ENCODE measurements around the gene KMT2B. TPM values are rescaled to one million over a fixed set of nuclear protein-coding genes. Genes with fewer than 3 reads are reported as not detected.

KMT2B gene
- polyA plus RNA-seq, 2 of the 4 experiments (the other 2 are of a cell fraction) = 17.8 to 39.4 TPM

DNA sequence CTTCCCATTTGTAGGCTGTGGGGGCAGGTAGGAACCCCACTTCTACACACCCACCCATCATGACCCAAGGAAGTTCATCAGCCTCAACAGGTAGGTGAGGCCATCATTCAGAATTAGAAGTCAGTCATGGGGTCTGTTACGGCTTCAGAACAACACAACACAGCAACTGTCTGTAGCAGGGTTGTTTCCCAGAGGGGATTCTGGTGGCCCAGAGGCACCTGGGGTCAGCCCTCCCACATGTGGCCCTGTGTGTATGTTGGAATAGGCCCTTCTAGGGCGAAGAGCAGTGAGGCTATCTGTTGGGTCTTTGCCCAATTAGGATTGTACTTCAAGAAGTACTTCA is 21.1 kb downstream of the KMT2B start:
- no peak for TF ChIP-seq MAFK (IDR thresholded peaks at IDR 0.05; ENCODE audit: partially characterized antibody)
- TF ChIP-seq, protein P1, sequence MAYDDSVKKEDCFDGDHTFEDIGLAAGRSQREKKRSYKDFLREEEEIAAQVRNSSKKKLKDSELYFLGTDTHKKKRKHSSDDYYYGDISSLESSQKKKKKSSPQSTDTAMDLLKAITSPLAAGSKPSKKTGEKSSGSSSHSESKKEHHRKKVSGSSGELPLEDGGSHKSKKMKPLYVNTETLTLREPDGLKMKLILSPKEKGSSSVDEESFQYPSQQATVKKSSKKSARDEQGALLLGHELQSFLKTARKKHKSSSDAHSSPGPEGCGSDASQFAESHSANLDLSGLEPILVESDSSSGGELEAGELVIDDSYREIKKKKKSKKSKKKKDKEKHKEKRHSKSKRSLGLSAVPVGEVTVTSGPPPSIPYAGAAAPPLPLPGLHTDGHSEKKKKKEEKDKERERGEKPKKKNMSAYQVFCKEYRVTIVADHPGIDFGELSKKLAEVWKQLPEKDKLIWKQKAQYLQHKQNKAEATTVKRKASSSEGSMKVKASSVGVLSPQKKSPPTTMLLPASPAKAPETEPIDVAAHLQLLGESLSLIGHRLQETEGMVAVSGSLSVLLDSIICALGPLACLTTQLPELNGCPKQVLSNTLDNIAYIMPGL (CRISPR knock-in tag; IDR thresholded peaks at IDR 0.05; ENCODE audit: borderline replicate concordance) = no peak
- TF ChIP-seq KDM1A (IDR thresholded peaks at IDR 0.05; ENCODE audit: low read depth) = no peak
- no peak for TF ChIP-seq HOXB5 (CRISPR knock-in tag; IDR thresholded peaks at IDR 0.05)
- TF ChIP-seq, protein P2, sequence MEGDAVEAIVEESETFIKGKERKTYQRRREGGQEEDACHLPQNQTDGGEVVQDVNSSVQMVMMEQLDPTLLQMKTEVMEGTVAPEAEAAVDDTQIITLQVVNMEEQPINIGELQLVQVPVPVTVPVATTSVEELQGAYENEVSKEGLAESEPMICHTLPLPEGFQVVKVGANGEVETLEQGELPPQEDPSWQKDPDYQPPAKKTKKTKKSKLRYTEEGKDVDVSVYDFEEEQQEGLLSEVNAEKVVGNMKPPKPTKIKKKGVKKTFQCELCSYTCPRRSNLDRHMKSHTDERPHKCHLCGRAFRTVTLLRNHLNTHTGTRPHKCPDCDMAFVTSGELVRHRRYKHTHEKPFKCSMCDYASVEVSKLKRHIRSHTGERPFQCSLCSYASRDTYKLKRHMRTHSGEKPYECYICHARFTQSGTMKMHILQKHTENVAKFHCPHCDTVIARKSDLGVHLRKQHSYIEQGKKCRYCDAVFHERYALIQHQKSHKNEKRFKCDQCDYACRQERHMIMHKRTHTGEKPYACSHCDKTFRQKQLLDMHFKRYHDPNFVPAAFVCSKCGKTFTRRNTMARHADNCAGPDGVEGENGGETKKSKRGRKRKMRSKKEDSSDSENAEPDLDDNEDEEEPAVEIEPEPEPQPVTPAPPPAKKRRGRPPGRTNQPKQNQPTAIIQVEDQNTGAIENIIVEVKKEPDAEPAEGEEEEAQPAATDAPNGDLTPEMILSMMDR (IDR thresholded peaks at IDR 0.05) = no peak
- TF ChIP-seq HDAC2 (IDR thresholded peaks at IDR 0.05) = no peak
- TF ChIP-seq CEBPB (IDR thresholded peaks at IDR 0.05) = no peak
- TF ChIP-seq ZFP36 (IDR thresholded peaks at IDR 0.05; ENCODE audit: borderline replicate concordance, partially characterized antibody) = no peak
- no peak for TF ChIP-seq EP300 (IDR thresholded peaks at IDR 0.05)
- TF ChIP-seq, protein P3, sequence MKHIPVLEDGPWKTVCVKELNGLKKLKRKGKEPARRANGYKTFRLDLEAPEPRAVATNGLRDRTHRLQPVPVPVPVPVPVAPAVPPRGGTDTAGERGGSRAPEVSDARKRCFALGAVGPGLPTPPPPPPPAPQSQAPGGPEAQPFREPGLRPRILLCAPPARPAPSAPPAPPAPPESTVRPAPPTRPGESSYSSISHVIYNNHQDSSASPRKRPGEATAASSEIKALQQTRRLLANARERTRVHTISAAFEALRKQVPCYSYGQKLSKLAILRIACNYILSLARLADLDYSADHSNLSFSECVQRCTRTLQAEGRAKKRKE (CRISPR knock-in tag; IDR thresholded peaks at IDR 0.05; ENCODE audit: low read depth) = no peak
- ChIA-PET CTCF (interaction anchor here (2.1 to 3.4 kb wide), 3 partner anchors 12 to 190 kb away, joined by 12 to 32 read pairs (median 18); no protein-coding TSS in a partner anchor), POLR2A (interaction anchor here (0.5 to 2.0 kb wide), 3 partner anchors 9 to 107 kb away, joined by 3 to 9 read pairs (median 3); partner anchors contain the start of gene LIN37)
- FAIRE-seq (no peak), DNase-seq (ENCODE audit: low read depth in 1 of 2, low spot score in 1 of 2) (no peak), ATAC-seq (no peak)
- Histone ChIP-seq H3K4me2 (no peak overlapping the region), H3K9me3 (no peaks in the 10 kb centered on the region), H3K4me1 (peaks cover 14% of the 10 kb centered on the region), H3K27ac (no peak overlapping the region), H3K4me3 (no peak overlapping the region)
- WGBS (ENCODE audit: missing lambda C conversion rate) = 91% methylated on average over 2 of the region's 2 CpGs

DNA sequence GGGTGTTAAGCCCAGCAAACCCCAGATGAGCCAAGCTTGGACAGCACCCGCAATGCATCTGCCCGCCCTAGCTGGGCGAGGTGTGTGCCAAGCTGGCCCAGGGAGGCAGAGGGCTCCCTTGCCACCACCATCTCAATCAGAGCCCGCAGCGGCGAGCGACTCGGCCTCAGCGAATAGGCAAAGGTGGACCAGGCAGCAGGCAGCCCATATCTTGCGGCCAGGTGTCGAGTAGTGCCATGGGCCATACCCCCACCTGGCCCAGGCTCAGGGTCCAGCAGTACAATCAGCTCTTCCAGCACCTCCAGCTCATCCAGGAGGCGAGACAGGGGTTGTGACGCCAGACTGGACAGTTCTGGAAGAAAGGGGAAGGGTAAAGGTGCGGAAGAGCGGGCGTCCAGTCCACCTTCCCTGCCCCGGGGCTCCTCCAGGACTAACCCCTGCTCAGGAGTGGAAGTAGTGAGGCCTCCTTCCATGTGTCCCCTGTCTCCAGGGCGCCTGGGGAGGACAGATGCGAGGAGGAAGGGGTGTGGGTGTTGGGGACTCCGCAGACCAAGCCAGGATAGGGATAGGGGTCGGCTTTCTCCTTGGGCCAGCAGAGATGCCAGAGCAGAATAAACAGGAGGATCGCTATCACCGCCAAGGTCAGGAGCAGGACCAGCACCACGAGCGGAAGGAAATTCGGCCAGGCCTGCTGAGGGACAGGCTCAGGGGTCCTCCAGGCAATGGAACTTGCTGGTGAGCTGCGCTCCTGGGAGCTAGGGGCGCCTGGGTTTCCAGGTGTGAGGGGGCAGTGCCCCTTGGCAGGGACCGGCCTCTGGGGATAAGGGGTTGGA is 21.7 kb downstream of the KMT2B start:
- WGBS (ENCODE audit: missing lambda C conversion rate) = 94% methylated on average over 29 of the region's 29 CpGs
- ChIA-PET CTCF (interaction anchor here (1.1 to 3.4 kb wide), 10 partner anchors 14 to 192 kb away, joined by 4 to 18 read pairs (median 6); no protein-coding TSS in a partner anchor), POLR2A (interaction anchor here (0.5 to 2.0 kb wide), 8 partner anchors 8 to 275 kb away, joined by 3 to 10 read pairs (median 6); partner anchors contain the start of genes ALKBH6, COX6B1 and LIN37)
- FAIRE-seq = no peak
- ATAC-seq = peak in 1 of 2 experiments; percentile 0; a peak in 1 of 6 replicates
- no peaks in the 10 kb centered on the region for H3K9me3 ChIP-seq
- H3K4me3 ChIP-seq = peak overlapping the region; percentile 47
- H3K27ac ChIP-seq = peak overlapping the region; percentile 70 to 83
- TF ChIP-seq NFE2L2 (conservative IDR thresholded peaks at IDR 0.05; ENCODE audit: low read length) (0 out of 2 replicates have a peak, but pooled peaks have one; percentile 1), RFX5 (IDR thresholded peaks at IDR 0.05) (no peak), POLR2AphosphoS2 (conservative IDR thresholded peaks at IDR 0.05; ENCODE audit: low read length) (0 out of 2 replicates have a peak, but pooled peaks have one; percentile 66), JUN (IDR thresholded peaks at IDR 0.05) (0 out of 5 replicates have a peak, but pooled peaks of 1 of the 2 experiments have one; percentile 48), TFCP2L1 (CRISPR knock-in tag; IDR thresholded peaks at IDR 0.05) (0 out of 2 replicates have a peak, but pooled peaks have one; percentile 52), ZFP36 (IDR thresholded peaks at IDR 0.05; ENCODE audit: borderline replicate concordance, partially characterized antibody) (no peak), GATA3 (IDR thresholded peaks at IDR 0.05; ENCODE audit: borderline replicate concordance) (0 out of 2 replicates have a peak, but pooled peaks have one; percentile 15), POLR2A (IDR thresholded peaks at IDR 0.05; ENCODE audit: low read length) (no peak)
- TF ChIP-seq, protein P4, sequence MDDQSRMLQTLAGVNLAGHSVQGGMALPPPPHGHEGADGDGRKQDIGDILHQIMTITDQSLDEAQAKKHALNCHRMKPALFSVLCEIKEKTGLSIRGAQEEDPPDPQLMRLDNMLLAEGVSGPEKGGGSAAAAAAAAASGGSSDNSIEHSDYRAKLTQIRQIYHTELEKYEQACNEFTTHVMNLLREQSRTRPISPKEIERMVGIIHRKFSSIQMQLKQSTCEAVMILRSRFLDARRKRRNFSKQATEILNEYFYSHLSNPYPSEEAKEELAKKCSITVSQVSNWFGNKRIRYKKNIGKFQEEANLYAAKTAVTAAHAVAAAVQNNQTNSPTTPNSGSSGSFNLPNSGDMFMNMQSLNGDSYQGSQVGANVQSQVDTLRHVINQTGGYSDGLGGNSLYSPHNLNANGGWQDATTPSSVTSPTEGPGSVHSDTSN (IDR thresholded peaks at IDR 0.05) = peak; percentile 31; the same call in 1 of the 2 replicates
- H3K4me2 ChIP-seq = peak overlapping the region; percentile 89
- no peak for DNase-seq (ENCODE audit: low read depth in 1 of 2, low spot score in 1 of 2)
- peaks cover 19% of the 10 kb centered on the region for H3K4me1 ChIP-seq

Data from A549 (cell line).